ENCODE data around the gene CPTP. TPM values are rescaled to one million over a fixed set of nuclear protein-coding genes. Genes with fewer than 3 reads are reported as not detected.
A peak's percentile ranks its signal among the peaks of the same experiment; 100 is the strongest.

The CPTP gene
- total RNA-seq, 1 donor from 2014 or later, result 44.3 TPM

GRCh38 chr1:1299686-1300351 lies 24.8 kb upstream of the CPTP start:
- no peak for DNase-seq (ENCODE audit: low read depth)
- H3K27me3 ChIP-seq (ENCODE audit: control insufficient read depth, insufficient read depth, low read length), result no peaks in the 10 kb centered on the region
- TF ChIP-seq CTCF (IDR thresholded peaks at IDR 0.05; ENCODE audit: insufficient read depth, low read length, poor library complexity, severe bottlenecking), result peak; percentile 45
- H3K4me3 ChIP-seq (ENCODE audit: low read depth, low read length), result no peak overlapping the region
- H3K36me3 ChIP-seq (ENCODE audit: control insufficient read depth, insufficient read depth, low read length), result no peaks in the 10 kb centered on the region

- H3K4me3 ChIP-seq (ENCODE audit: low read depth, low read length), result no peak overlapping the region
- TF ChIP-seq CTCF (IDR thresholded peaks at IDR 0.05; ENCODE audit: insufficient read depth, low read length, poor library complexity, severe bottlenecking), result no peak
- H3K36me3 ChIP-seq (ENCODE audit: control insufficient read depth, insufficient read depth, low read length), result no peaks in the 10 kb centered on the region
- H3K27me3 ChIP-seq (ENCODE audit: control insufficient read depth, insufficient read depth, low read length), result no peaks in the 10 kb centered on the region
- DNase-seq (ENCODE audit: low read depth), result no peak
These were observed 24.3 kb upstream of the CPTP start for GRCh38 chr1:1300352-1300739.

- TF ChIP-seq CTCF (IDR thresholded peaks at IDR 0.05; ENCODE audit: insufficient read depth, low read length, poor library complexity, severe bottlenecking), result peak; percentile 51
- no peak overlapping the region for H3K4me3 ChIP-seq (ENCODE audit: low read depth, low read length)
- no peaks in the 10 kb centered on the region for H3K27me3 ChIP-seq (ENCODE audit: control insufficient read depth, insufficient read depth, low read length)
- H3K36me3 ChIP-seq (ENCODE audit: control insufficient read depth, insufficient read depth, low read length), result no peaks in the 10 kb centered on the region
- DNase-seq (ENCODE audit: low read depth), result no peak
These were observed 22.6 kb upstream of the CPTP start for GRCh38 chr1:1302006-1302430.

- no peak for TF ChIP-seq CTCF (IDR thresholded peaks at IDR 0.05; ENCODE audit: insufficient read depth, low read length, poor library complexity, severe bottlenecking)
- no peaks in the 10 kb centered on the region for H3K27me3 ChIP-seq (ENCODE audit: control insufficient read depth, insufficient read depth, low read length)
- no peak for DNase-seq (ENCODE audit: low read depth)
- H3K36me3 ChIP-seq (ENCODE audit: control insufficient read depth, insufficient read depth, low read length), result no peaks in the 10 kb centered on the region
- H3K4me3 ChIP-seq (ENCODE audit: low read depth, low read length), result no peak overlapping the region
These were observed 21.6 kb upstream of the CPTP start for GRCh38 chr1:1302951-1303509.

GRCh38 chr1:1303736-1304135 lies 20.9 kb upstream of the CPTP start:
- DNase-seq (ENCODE audit: low read depth), result no peak
- Histone ChIP-seq H3K36me3 (ENCODE audit: control insufficient read depth, insufficient read depth, low read length) (no peaks in the 10 kb centered on the region), H3K27me3 (ENCODE audit: control insufficient read depth, insufficient read depth, low read length) (no peaks in the 10 kb centered on the region), H3K4me3 (ENCODE audit: low read depth, low read length) (no peak overlapping the region)
- TF ChIP-seq CTCF (IDR thresholded peaks at IDR 0.05; ENCODE audit: insufficient read depth, low read length, poor library complexity, severe bottlenecking), result no peak
